Fibroblast of lung (primary cell): ENCODE data around the gene TMEM132D. TPM values are rescaled to one million over a fixed set of nuclear protein-coding genes. Genes with fewer than 3 reads are reported as not detected.

Source experiments
- DNase-seq, 2 donors: peaks; one replicate each; pipeline versions ENCODE4 v3.0.0 to v3.0.0-alpha.2; 2010; ENCODE audit warnings: low read depth in 2 of 2
- H2AFZ ChIP-seq: 2 replicates; pipeline ENCODE4 v1.5.1; 2012; ENCODE audit warnings: low read length, control low read depth, inconsistent platforms
- H3K27ac ChIP-seq: 2 replicates; pipeline ENCODE4 v1.5.1; 2011; ENCODE audit warnings: low read length, control low read depth; ENCODE audit not compliant: insufficient read depth
- H3K27me3 ChIP-seq: 2 replicates; pipeline ENCODE4 v1.5.1; 2011; ENCODE audit warnings: mild to moderate bottlenecking, low read length; ENCODE audit not compliant: control insufficient read depth, insufficient read depth
- H3K36me3 ChIP-seq: 2 replicates; pipeline ENCODE4 v1.5.1; 2011; ENCODE audit warnings: low read length; ENCODE audit not compliant: control insufficient read depth, insufficient read depth
- H3K4me1 ChIP-seq: 2 replicates; pipeline ENCODE4 v1.5.1; 2011; ENCODE audit warnings: low read length; ENCODE audit not compliant: control insufficient read depth, insufficient read depth; ENCODE audit errors: extremely low read depth
- H3K4me2 ChIP-seq: 2 replicates; pipeline ENCODE4 v1.5.1; 2011; ENCODE audit warnings: low read length, control low read depth; ENCODE audit not compliant: insufficient read depth; ENCODE audit errors: extremely low read depth
- H3K4me3 ChIP-seq, 4 experiments: fragments of 200-600 bp in 1 of 4; sonication (generic) in 1 of 4; replicated peaks in 1 of 4; 2 replicates each; pipeline ENCODE4 v1.5.1; 2011 to 2016; ENCODE audit warnings: low read length in 4 of 4, low read depth in 3 of 4, mild to moderate bottlenecking in 3 of 4, control low read depth in 2 of 4, inconsistent platforms in 1 of 4, mixed read lengths in 1 of 4; ENCODE audit not compliant: insufficient read depth in 1 of 4; ENCODE audit errors: control extremely low read depth in 1 of 4
- H3K79me2 ChIP-seq: 2 replicates; pipeline ENCODE4 v1.5.1; 2012; ENCODE audit warnings: mild to moderate bottlenecking, low read length, inconsistent platforms; ENCODE audit not compliant: control insufficient read depth, insufficient read depth
- H3K9ac ChIP-seq: 2 replicates; pipeline ENCODE4 v1.5.1; 2011; ENCODE audit warnings: mild to moderate bottlenecking, low read length, control low read depth; ENCODE audit not compliant: insufficient read depth
- H3K9me3 ChIP-seq: 2 replicates; pipeline ENCODE4 v1.5.1; 2012; ENCODE audit warnings: low read depth, low read length; ENCODE audit not compliant: control insufficient read depth, insufficient read depth
- H4K20me1 ChIP-seq: 2 replicates; pipeline ENCODE4 v1.5.1; 2011; ENCODE audit warnings: low read length; ENCODE audit not compliant: control insufficient read depth, insufficient read depth; ENCODE audit errors: extremely low read depth
- EZH2 ChIP-seq: IDR thresholded peaks from 2 replicates; pipeline ENCODE4 v1.5.1; 2012; ENCODE audit warnings: low read length, control low read depth, mild to moderate bottlenecking; ENCODE audit errors: missing control alignments
- polyA plus RNA-seq, 2 donors: library from polyadenylated mRNA; depleted of rRNA in 1 of 2; stranded (reverse) in 1 of 2; unstranded in 1 of 2; fragments of >200 nt; gene quantifications; 2 replicates each; pipeline ENCODE4 v1.2.1, GENCODE V29; 2011 to 2012; ENCODE audit warnings: missing spikeins in 1 of 2
- total RNA-seq: library from RNA; depleted of rRNA; stranded (reverse); fragments of >200 nt; gene quantifications from 2 replicates; pipeline ENCODE4 v1.2.1, GENCODE V29; 2014
- TF ChIP-seq, protein P1 (sequence below), 2 donors: IDR thresholded peaks in 1 of 2; conservative IDR thresholded peaks in 1 of 2; 1 replicate in 1 of 2; 2 replicates in 1 of 2; pipeline ENCODE4 v1.5.1; 2011 to 2012; ENCODE audit warnings: low read length in 2 of 2, control low read depth in 1 of 2, inconsistent platforms in 1 of 2, low read depth in 1 of 2, mild to moderate bottlenecking in 1 of 2

TMEM132D gene
- total and polyA plus RNA-seq, 2 donors (not counting 1 experiment from before 2014, with no cell fraction given) = not detected

GRCh38 chr12:129127211-129127610 lies 776.6 kb downstream of the TMEM132D start:
- no peak for TF ChIP-seq EZH2
- TF ChIP-seq, protein P1, sequence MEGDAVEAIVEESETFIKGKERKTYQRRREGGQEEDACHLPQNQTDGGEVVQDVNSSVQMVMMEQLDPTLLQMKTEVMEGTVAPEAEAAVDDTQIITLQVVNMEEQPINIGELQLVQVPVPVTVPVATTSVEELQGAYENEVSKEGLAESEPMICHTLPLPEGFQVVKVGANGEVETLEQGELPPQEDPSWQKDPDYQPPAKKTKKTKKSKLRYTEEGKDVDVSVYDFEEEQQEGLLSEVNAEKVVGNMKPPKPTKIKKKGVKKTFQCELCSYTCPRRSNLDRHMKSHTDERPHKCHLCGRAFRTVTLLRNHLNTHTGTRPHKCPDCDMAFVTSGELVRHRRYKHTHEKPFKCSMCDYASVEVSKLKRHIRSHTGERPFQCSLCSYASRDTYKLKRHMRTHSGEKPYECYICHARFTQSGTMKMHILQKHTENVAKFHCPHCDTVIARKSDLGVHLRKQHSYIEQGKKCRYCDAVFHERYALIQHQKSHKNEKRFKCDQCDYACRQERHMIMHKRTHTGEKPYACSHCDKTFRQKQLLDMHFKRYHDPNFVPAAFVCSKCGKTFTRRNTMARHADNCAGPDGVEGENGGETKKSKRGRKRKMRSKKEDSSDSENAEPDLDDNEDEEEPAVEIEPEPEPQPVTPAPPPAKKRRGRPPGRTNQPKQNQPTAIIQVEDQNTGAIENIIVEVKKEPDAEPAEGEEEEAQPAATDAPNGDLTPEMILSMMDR (conservative IDR thresholded peaks at IDR 0.05 in 1 of 2, IDR thresholded peaks at IDR 0.05 in 1 of 2; ENCODE audit: low read depth in 1 of 2, low read length in 2 of 2) = no peak
- DNase-seq = no peak
- H3K4me3 ChIP-seq = no peak overlapping the region
- no peaks in the 10 kb centered on the region for H3K9me3 ChIP-seq
- no peak overlapping the region for H3K4me2 ChIP-seq
- H3K27ac ChIP-seq = no peak overlapping the region
- no peak overlapping the region for H3K9ac ChIP-seq
- H3K4me1 ChIP-seq = no peaks in the 10 kb centered on the region
- no peaks in the 10 kb centered on the region for H3K36me3 ChIP-seq
- H2AFZ ChIP-seq = no peak overlapping the region
- H3K79me2 ChIP-seq = no peaks in the 10 kb centered on the region
- no peaks in the 10 kb centered on the region for H4K20me1 ChIP-seq
- H3K27me3 ChIP-seq = no peaks in the 10 kb centered on the region

- Histone ChIP-seq H2AFZ (no peak overlapping the region), H3K9ac (no peak overlapping the region), H3K4me2 (no peak overlapping the region), H4K20me1 (no peaks in the 10 kb centered on the region), H3K27me3 (no peaks in the 10 kb centered on the region), H3K36me3 (no peaks in the 10 kb centered on the region), H3K27ac (no peak overlapping the region), H3K9me3 (no peaks in the 10 kb centered on the region), H3K79me2 (no peaks in the 10 kb centered on the region), H3K4me3 (no peak overlapping the region), H3K4me1 (no peaks in the 10 kb centered on the region)
- TF ChIP-seq, protein P1 (conservative IDR thresholded peaks at IDR 0.05 in 1 of 2, IDR thresholded peaks at IDR 0.05 in 1 of 2; ENCODE audit: low read depth in 1 of 2, low read length in 2 of 2) = no peak
- TF ChIP-seq EZH2 = no peak
- no peak for DNase-seq
Measured at GRCh38 chr12:129119537-129119936, 784.3 kb downstream of the TMEM132D start.

DNA sequence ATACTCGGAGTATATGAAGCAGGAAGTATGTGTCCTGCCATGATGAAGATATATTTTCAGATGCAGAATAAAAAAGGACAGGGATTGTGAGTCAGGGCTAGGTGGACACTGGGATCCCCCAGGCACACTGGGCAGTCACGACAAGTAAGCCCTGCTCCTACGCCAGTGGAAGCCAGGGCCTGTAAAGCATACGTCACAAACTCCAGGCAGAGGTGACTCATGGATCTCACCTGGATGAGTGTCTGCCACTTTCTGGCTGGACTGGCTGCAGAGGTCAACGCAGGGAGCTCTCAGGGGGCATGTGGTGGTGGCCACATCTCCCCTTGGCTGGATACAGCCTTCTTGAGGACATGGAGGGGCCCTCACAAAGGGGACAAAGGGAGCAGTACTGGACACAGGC lies 788.3 kb downstream of the TMEM132D start:
- DNase-seq = no peak
- no peak overlapping the region for H2AFZ ChIP-seq
- no peaks in the 10 kb centered on the region for H3K27me3 ChIP-seq
- no peaks in the 10 kb centered on the region for H3K79me2 ChIP-seq
- no peak overlapping the region for H3K4me3 ChIP-seq
- H3K4me1 ChIP-seq = no peaks in the 10 kb centered on the region
- H3K9me3 ChIP-seq = no peaks in the 10 kb centered on the region
- H3K4me2 ChIP-seq = no peak overlapping the region
- no peaks in the 10 kb centered on the region for H3K36me3 ChIP-seq
- no peaks in the 10 kb centered on the region for H4K20me1 ChIP-seq
- H3K9ac ChIP-seq = no peak overlapping the region
- no peak for TF ChIP-seq EZH2
- TF ChIP-seq, protein P1 (conservative IDR thresholded peaks at IDR 0.05 in 1 of 2, IDR thresholded peaks at IDR 0.05 in 1 of 2; ENCODE audit: low read depth in 1 of 2, low read length in 2 of 2) = no peak
- no peak overlapping the region for H3K27ac ChIP-seq
